ENCODE data around the gene SIAH1. TPM values are rescaled to one million over a fixed set of nuclear protein-coding genes. Genes with fewer than 3 reads are reported as not detected.
"Not testable (repeated sequence)": the region's sequence is repeated elsewhere in the genome, so short reads cannot be mapped to it uniquely, and the experiment has no call there.

SIAH1 gene
- total and polyA plus RNA-seq, 12 donors, result 10.1 to 17.2 (median 14.5) TPM

GRCh38 chr16:48318630-48319029 lies 66.6 kb downstream of the SIAH1 start:
- H3K27me3 ChIP-seq, result no peaks in the 10 kb centered on the region
- H3K9me3 ChIP-seq, result peaks cover 0 to 7% (median 0%) of the 10 kb centered on the region in 11 donors
- H3K4me1 ChIP-seq, result peaks cover 3 to 55% (median 33%) of the 10 kb centered on the region in 9 donors
- TF ChIP-seq, protein P1, sequence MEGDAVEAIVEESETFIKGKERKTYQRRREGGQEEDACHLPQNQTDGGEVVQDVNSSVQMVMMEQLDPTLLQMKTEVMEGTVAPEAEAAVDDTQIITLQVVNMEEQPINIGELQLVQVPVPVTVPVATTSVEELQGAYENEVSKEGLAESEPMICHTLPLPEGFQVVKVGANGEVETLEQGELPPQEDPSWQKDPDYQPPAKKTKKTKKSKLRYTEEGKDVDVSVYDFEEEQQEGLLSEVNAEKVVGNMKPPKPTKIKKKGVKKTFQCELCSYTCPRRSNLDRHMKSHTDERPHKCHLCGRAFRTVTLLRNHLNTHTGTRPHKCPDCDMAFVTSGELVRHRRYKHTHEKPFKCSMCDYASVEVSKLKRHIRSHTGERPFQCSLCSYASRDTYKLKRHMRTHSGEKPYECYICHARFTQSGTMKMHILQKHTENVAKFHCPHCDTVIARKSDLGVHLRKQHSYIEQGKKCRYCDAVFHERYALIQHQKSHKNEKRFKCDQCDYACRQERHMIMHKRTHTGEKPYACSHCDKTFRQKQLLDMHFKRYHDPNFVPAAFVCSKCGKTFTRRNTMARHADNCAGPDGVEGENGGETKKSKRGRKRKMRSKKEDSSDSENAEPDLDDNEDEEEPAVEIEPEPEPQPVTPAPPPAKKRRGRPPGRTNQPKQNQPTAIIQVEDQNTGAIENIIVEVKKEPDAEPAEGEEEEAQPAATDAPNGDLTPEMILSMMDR (IDR thresholded peaks at IDR 0.05), result no peak
- intact Hi-C loops (cut with DNase I), result loop anchor here in 1 of 10 donors (1.0 kb wide), 1 partner anchor 32 kb away; no protein-coding TSS in a partner anchor
- peak overlapping the region in 1 of 10 donors; percentile 2 for H3K4me3 ChIP-seq
- ATAC-seq (peak; percentile 69 to 93 (median 90)), DNase-seq (peak in 1 of 2 donors; percentile 74)
- H3K36me3 ChIP-seq, result peaks cover 0 to 37% (median 11%) of the 10 kb centered on the region in 9 donors
- WGBS, 2 donors, result 37 to 43% methylated on average over 4 of the region's 4 CpGs
- peak overlapping the region in 8 of 10 donors; percentile 56 to 84 (median 72) for H3K27ac ChIP-seq

- Histone ChIP-seq H3K9me3 (peaks cover 0 to 15% (median 0%) of the 10 kb centered on the region in 11 donors), H3K27ac (peak overlapping the region in 8 of 10 donors; percentile 56 to 84 (median 72)), H3K4me3 (peak overlapping the region in 1 of 10 donors; percentile 0), H3K36me3 (peaks cover 0 to 43% (median 19%) of the 10 kb centered on the region in 9 donors), H3K27me3 (no peaks in the 10 kb centered on the region), H3K4me1 (peaks cover 3 to 55% (median 33%) of the 10 kb centered on the region in 9 donors)
- no peak for DNase-seq
- intact Hi-C loops (cut with DNase I), result loop anchor here in 1 of 10 donors (1.0 kb wide), 1 partner anchor 33 kb away; no protein-coding TSS in a partner anchor
- peak in 4 of 8 donors; percentile 36 to 41 (median 39) for ATAC-seq
- WGBS, 2 donors, result 46 to 61% methylated on average over 2 of the region's 2 CpGs
- TF ChIP-seq, protein P1 (IDR thresholded peaks at IDR 0.05), result peak in 3 of 9 donors; percentile 7 to 24 (median 13)
These were observed 67.4 kb downstream of the SIAH1 start for GRCh38 chr16:48317614-48318315.

DNA sequence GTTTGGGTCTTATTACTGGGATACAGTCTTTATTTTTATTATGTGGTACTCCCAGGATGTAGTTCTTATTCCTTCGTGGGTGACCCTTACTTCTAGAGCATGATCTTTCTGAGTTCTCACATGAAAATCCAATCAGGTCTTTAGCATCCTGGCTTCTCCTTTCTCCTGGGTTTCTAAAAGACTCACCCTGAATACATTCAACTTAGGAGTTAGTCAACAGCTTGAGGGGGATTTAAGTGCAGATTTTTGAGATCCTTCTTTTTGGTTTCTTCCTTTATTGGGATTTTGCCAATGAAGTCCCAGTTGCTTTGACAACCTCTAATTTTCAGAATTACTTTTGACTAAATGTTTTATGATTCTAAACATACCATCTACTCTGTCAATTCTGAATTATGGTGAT lies 68.2 kb downstream of the SIAH1 start:
- WGBS, 2 donors, result 75 to 89% methylated on average over 1 of the region's 1 CpG
- Histone ChIP-seq H3K27me3 (no peaks in the 10 kb centered on the region), H3K27ac (peak overlapping the region in 4 of 10 donors; percentile 73 to 84 (median 76)), H3K9me3 (peaks cover 0 to 23% (median 2%) of the 10 kb centered on the region in 11 donors), H3K4me3 (no peak overlapping the region), H3K4me1 (peaks cover 3 to 55% (median 33%) of the 10 kb centered on the region in 9 donors), H3K36me3 (peaks cover 0 to 44% (median 21%) of the 10 kb centered on the region in 9 donors)
- no peak for DNase-seq
- no peak for ATAC-seq
- TF ChIP-seq, protein P1 (IDR thresholded peaks at IDR 0.05), result no peak
- intact Hi-C loops (cut with DNase I), result no loop called here

GRCh38 chr16:48313905-48314304 lies 71.3 kb downstream of the SIAH1 start:
- peaks cover 0 to 24% (median 18%) of the 10 kb centered on the region in 9 donors for H3K4me1 ChIP-seq
- H3K27ac ChIP-seq; H3K4me3 ChIP-seq; DNase-seq; ATAC-seq; intact Hi-C loops (cut with DNase I); H3K27me3 ChIP-seq: not testable (repeated sequence)
- H3K36me3 ChIP-seq, result peaks cover 0 to 66% (median 34%) of the 10 kb centered on the region in 9 donors
- peaks cover 2 to 54% (median 24%) of the 10 kb centered on the region in 11 donors for H3K9me3 ChIP-seq
- WGBS, 2 donors, result 98 to 100% methylated on average over 3 of the region's 3 CpGs
